GM12865 (cell line): ENCODE measurements around the gene ZFYVE28.

Experiments used
- DNase-seq: peaks from one replicate; pipeline ENCODE4 v3.0.0; 2010; ENCODE audit warnings: low read depth
- H3K4me3 ChIP-seq: 2 replicates; pipeline ENCODE4 v1.5.1; 2011; ENCODE audit warnings: mild to moderate bottlenecking, low read depth, low read length, control low read depth
- CTCF ChIP-seq: IDR thresholded peaks from 2 replicates; pipeline ENCODE4 v1.5.1; 2011; ENCODE audit warnings: low read length, control low read depth, low read depth, inconsistent platforms; ENCODE audit not compliant: insufficient read depth; ENCODE audit errors: missing control alignments

ZFYVE28 gene

DNA sequence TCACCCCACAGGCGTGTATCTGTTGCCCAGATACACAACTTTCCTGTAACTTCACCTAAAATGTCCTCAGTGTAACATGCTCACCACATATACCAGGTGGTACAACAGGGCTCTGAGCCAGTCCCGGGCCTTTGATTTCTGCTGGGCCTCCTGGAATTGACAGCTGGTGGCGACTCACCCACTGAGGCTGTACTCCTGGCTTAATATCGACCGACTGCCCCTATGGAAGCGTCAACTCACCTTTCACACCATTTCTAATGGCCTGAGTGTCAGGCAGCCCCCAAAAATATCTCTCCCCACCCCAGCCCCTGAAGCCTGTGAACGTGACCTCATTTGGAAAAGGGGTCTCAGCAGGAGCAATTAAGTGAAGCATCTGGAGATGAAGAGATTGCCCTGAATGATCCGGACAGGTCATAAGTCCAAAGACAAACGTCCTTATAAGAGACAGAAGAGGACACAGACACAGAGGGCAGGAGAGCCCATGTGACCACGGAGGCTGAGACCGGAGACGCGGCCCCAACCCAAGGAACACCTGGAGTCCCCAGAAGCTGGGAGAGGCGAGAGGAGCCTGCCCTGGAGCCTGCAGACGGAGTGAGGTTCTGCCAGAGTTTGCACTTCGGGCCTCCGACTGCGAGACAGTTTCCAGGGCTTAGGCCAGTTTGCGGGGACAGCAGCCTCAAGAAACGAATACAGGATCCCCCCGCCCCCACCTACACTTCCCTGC lies 144.0 kb downstream of the ZFYVE28 start:
- H3K4me3 ChIP-seq, result no peak overlapping the region
- no peak for DNase-seq
- TF ChIP-seq CTCF, result no peak

DNA sequence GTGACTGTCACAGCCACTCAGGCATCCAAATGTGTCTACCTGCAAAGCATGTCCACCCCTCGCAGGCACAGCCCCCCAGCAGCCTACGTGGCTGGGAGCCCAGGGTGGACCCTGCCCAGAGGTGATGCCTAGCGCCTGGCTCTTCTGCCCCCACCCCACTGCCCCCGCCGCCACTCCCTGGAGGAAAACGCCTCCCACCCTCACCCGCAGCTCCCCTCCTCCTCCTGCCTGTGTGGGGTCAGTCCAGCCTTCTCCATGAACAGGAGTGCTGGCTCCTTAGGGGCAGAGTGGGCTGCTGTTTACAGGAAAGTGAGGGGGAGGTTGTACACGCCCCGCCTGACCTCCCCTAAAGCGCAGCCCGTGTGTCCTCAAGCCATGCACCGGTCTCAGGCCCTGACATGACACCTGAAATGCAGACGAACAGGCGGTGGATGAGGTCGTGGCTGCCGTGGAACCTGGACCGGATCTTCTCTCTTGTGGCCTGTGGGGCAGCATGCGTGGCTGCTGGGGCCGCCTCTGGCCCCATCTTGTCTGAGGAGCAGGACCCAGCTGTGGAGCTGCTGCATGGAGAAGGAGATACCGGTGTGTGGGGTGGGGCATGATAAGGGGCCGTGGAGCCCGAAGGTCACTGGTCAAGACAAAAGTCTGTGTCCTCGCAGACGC lies 144.7 kb downstream of the ZFYVE28 start:
- DNase-seq, result no peak
- TF ChIP-seq CTCF, result no peak
- no peak overlapping the region for H3K4me3 ChIP-seq

DNA sequence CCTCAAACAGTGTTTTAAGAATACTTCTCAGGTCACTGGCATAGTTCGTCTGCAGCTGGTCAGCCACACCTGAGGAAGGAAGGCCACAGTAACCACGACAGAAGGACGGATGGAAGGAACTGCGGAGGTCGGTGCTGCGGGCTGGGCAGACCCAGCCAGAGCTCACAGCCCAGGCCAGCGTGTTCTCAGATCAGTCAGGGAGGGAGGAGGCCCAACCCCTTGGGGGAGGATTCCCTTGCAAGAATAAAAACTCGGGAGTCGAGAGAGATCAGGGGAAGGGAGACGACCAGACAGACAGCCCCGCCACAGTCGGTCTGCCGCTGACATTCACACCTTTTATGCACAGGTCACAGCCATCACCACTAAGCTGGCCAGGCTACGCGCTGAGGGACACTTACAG lies 145.2 kb downstream of the ZFYVE28 start:
- TF ChIP-seq CTCF, result no peak
- no peak overlapping the region for H3K4me3 ChIP-seq
- no peak for DNase-seq

- no peak for TF ChIP-seq CTCF
- H3K4me3 ChIP-seq, result no peak overlapping the region
- no peak for DNase-seq
Measured at GRCh38 chr4:2272828-2273120, 145.7 kb downstream of the ZFYVE28 start.

DNA sequence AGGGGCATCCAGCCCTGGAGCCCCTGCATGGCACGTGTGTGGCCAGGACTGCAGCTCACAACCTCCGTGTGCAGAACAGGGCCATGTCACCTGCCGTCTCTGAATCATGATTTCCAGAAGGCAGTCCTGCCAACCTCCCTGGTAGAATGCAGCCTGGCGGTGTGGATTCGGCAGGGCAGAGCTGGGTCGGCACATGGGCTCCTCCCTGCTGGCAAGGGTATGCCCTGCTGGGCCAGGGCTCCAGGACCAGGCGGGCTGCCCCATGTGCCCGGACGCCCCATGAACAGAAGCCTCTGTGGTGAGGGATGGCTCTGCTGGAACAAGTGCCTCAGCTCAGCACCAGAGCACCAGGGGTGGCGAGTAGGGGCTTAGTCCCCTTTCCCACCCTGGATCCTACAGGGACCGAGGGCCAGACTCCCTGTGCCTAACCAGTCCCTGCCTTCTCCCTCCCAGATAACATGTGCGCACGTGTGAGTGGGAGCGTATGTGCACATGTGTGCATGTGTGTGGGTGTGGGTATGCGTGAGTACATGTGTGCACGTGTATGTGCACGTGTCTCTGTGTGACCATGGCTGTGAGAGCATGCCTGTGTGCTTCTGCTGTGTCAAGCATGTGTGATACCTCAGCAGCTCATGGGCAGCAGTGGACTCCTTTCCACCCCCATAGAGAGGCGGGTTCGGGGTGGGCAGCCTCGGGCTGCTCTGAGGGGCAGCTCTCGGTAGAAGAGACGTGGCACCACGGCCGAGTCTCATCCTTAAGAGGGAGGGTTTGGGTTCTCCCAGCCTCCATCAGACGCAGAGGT lies 146.2 kb downstream of the ZFYVE28 start:
- DNase-seq, result no peak
- TF ChIP-seq CTCF, result no peak
- H3K4me3 ChIP-seq, result no peak overlapping the region

DNA sequence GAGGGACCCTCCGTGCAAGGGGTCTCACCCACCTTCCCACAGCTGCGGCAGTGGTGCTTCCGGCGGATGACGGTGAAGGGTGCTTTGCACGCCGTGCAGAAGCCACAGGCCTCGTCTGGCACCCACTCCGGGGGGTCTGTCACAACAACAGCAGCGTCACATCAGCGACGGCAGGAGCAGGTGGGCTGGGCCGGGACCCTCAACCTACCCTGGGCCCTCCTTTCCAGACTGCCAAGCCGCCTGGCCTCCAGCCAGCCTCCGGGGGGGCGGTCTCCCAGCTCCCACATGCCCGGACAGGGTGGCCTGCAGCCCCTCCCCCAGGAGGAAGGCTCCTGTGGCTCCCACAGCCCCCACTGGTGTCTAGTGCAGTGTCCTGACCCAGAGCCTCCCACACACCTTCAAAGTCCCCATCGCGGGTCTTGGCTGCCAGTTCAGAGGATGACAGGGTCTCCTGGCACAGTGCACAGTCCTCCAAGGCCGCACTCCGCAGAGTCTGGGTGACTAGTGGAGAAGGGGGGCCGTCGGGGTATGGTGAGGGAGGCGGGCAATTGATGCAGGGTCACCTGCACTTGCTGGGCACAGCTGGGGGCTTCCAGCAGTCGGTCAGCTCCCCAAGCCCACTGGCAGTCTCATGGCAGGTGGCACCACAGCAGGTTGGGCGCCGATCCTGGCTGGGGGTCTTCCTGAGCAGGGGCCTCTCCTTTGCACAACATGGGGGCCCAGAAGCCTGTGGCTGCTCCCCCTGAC lies 147.0 kb downstream of the ZFYVE28 start:
- no peak overlapping the region for H3K4me3 ChIP-seq
- DNase-seq, result no peak
- TF ChIP-seq CTCF, result no peak
